Heart right ventricle (tissue), 16 donors: Measurements from ENCODE around the gene MXRA7. TPM values are rescaled to one million over a fixed set of nuclear protein-coding genes. Genes with fewer than 3 reads are reported as not detected.

Experiments used
- ATAC-seq, 8 donors: fragments of 200-7000 bp; cut with Tn5 transposase; one replicate each; pipeline ENCODE4 v1.9.1; 2020; ENCODE audit warnings: mild to moderate bottlenecking in 8 of 8, moderate library complexity in 8 of 8, moderate number of reproducible peaks in 1 of 8
- DNase-seq, 2 donors: peaks; one replicate each; pipeline ENCODE4 v3.0.0-alpha.2; 2020
- H3K27ac ChIP-seq, 10 donors: fragments of 200-600 bp; sonication (generic) in 2 of 10; one replicate each; pipeline versions ENCODE4 v1.5.0 to v1.8.0; 2020 to 2022; ENCODE audit warnings: mild to moderate bottlenecking in 3 of 10
- H3K27me3 ChIP-seq, 7 donors: fragments of 200-600 bp; one replicate each; pipeline ENCODE4 v1.8.0; 2021 to 2022; ENCODE audit warnings: mild to moderate bottlenecking in 2 of 7
- H3K36me3 ChIP-seq, 9 donors: fragments of 200-600 bp; sonication (generic) in 1 of 9; one replicate each; pipeline versions ENCODE4 v1.5.0 to v1.8.0; 2020 to 2022; ENCODE audit warnings: mild to moderate bottlenecking in 2 of 9
- H3K4me1 ChIP-seq, 9 donors: fragments of 200-600 bp; sonication (generic) in 1 of 9; one replicate each; pipeline versions ENCODE4 v1.5.0 to v1.8.0; 2020 to 2022; ENCODE audit warnings: mild to moderate bottlenecking in 4 of 9
- H3K4me3 ChIP-seq, 10 donors: fragments of 200-600 bp; sonication (generic) in 2 of 10; one replicate each; pipeline versions ENCODE4 v1.5.0 to v1.8.0; 2020 to 2022; ENCODE audit warnings: mild to moderate bottlenecking in 7 of 10, moderate library complexity in 2 of 10
- H3K9me3 ChIP-seq, 11 donors: fragments of 200-600 bp in 10 of 11; sonication (generic) in 2 of 11; one replicate each; pipeline versions ENCODE4 v1.5.0 to v1.8.0; 2013 to 2022; ENCODE audit warnings: mild to moderate bottlenecking in 2 of 11, control low read depth in 1 of 11, moderate library complexity in 1 of 11
- CTCF ChIP-seq, 9 donors: fragments of 200-600 bp; sonication (generic) in 2 of 9; IDR thresholded peaks; one replicate each; pipeline versions ENCODE4 v1.5.0 to v1.8.0; 2021 to 2022; ENCODE audit warnings: antibody characterized with exemption in 9 of 9, mild to moderate bottlenecking in 5 of 9, moderate library complexity in 1 of 9
- WGBS, 2 donors: extraction: QIAGEN DNeasy Blood & Tissue Kit; methylation state at CpG; one replicate each; pipeline ENCODE4 v1.1.7; 2013; ENCODE audit warnings: inconsistent platforms in 1 of 2; 5-methylcytosine and 5-hydroxymethylcytosine counted together
- intact Hi-C, 10 donors: fragments of 100-400 bp; cut with DNase I; formaldehyde crosslinking; loops; one replicate each; pipeline versions ENCODE4 v1.11.1 to v1.14.2; 2022
- polyA plus RNA-seq, 2 donors: library from polyadenylated mRNA; stranded (reverse); fragments of 200-250 nt; gene quantifications; one replicate each; pipeline ENCODE4 v1.2.3, GENCODE V29; 2013
- total RNA-seq, 10 donors: library from RNA; stranded (reverse); fragmentation: NEBNext Ultra II Directional in 3 of 10; extraction: Animal tissue kit (Norgen Biotek cat#: 25700) in 3 of 10; gene quantifications; one replicate each; pipeline versions ENCODE4 v1.2.1 to v1.2.4, GENCODE V29; 2021 to 2023
- donor health status: Arrhythmogenic right ventricular cardiomyopathy.
- donor health status: ischemic (EF 13 %, LVEDD 7.1; RV severe dilation, severe dysfunction).
- donor health status: healthy with polysubstance abuse.
- donor health status: DM: no; HTN: yes; CAD: no.
- donor health status: DM: no; HTN: no; CAD: no.
- donor health status: ischemic (EF 25% LVEDD 6.9; RV normal size, moderate dysfunction).
- donor health status: ischemic (EF 25% LVEDD 5.7; RV mildly dilated, moderate dysfunction).
- donor health status: healthy.
- donor health status: DM: yes; HTN: yes; CAD: no.
- donor health status: Ischemic cardiomyopathy.
- donor health status: ischemic (EF 35%, LVEDD 5.7; RV mildly dilated, moderate dysfunction).
- donor health status: nonischemic (EF 11% LVEDD 7.7; RV severe dilation, severe dysfunction).
- donor health status: DM: yes; HTN: yes; CAD: no.
- donor health status: PGD.
- donor health status: ischemic (EF 29% LVEDD 5.4; RV normal size, mild dysfunction).
- donor health status: nonischemic (EF 23%, LVEDD 6.1; RV moderate dilation, normal function).

The MXRA7 gene
- total and polyA plus RNA-seq, 12 donors = 121 to 586 (median 413) TPM

GRCh38 chr17:76635039-76635438 is 75.7 kb downstream of the MXRA7 start:
- WGBS, 2 donors = 91 to 92% methylated on average over 5 of the region's 5 CpGs
- H3K4me3 ChIP-seq = no peak overlapping the region
- peaks cover 0 to 2% (median 0%) of the 10 kb centered on the region in 9 donors for H3K4me1 ChIP-seq
- no peaks in the 10 kb centered on the region for H3K27me3 ChIP-seq
- no peak for ATAC-seq
- TF ChIP-seq CTCF (IDR thresholded peaks at IDR 0.05) = no peak
- H3K27ac ChIP-seq = no peak overlapping the region
- no peak for DNase-seq
- H3K36me3 ChIP-seq = peaks cover 0 to 24% (median 0%) of the 10 kb centered on the region in 9 donors
- intact Hi-C loops = no loop called here
- H3K9me3 ChIP-seq = no peaks in the 10 kb centered on the region

- Histone ChIP-seq H3K27ac (no peak overlapping the region), H3K4me1 (no peaks in the 10 kb centered on the region), H3K27me3 (no peaks in the 10 kb centered on the region), H3K9me3 (no peaks in the 10 kb centered on the region), H3K4me3 (no peak overlapping the region), H3K36me3 (peaks cover 0 to 28% (median 0%) of the 10 kb centered on the region in 9 donors)
- no peak for TF ChIP-seq CTCF (IDR thresholded peaks at IDR 0.05)
- ATAC-seq = no peak
- intact Hi-C loops = no loop called here
- 92 to 93% methylated on average over 14 of the region's 14 CpGs for WGBS, 2 donors
- no peak for DNase-seq
These were observed 77.0 kb downstream of the MXRA7 start for GRCh38 chr17:76633628-76634328.

- WGBS, 2 donors = 80 to 82% methylated on average over 10 of the region's 10 CpGs
- intact Hi-C loops = no loop called here
- H3K4me3 ChIP-seq = no peak overlapping the region
These were observed 78.8 kb downstream of the MXRA7 start for GRCh38 chr17:76631821-76632565.

More at GRCh38 chr17:76631821-76632565, 78.8 kb downstream of the MXRA7 start:
- no peaks in the 10 kb centered on the region for H3K4me1 ChIP-seq
- H3K36me3 ChIP-seq = peaks cover 0 to 34% (median 0%) of the 10 kb centered on the region in 9 donors
- no peak for DNase-seq
- peaks cover 0 to 3% (median 0%) of the 10 kb centered on the region in 7 donors for H3K27me3 ChIP-seq
- no peak for ATAC-seq
- H3K9me3 ChIP-seq = no peaks in the 10 kb centered on the region
- no peak overlapping the region for H3K27ac ChIP-seq
- no peak for TF ChIP-seq CTCF (IDR thresholded peaks at IDR 0.05)
